PC-9 (cell line): ENCODE data around the gene ING5.
A peak's percentile ranks its signal among the peaks of the same experiment; 100 is the strongest.

ENCODE experiments used
- EZH2 ChIP-seq: fragments of 200-600 bp; sonication (generic); IDR thresholded peaks from 2 replicates; pipeline ENCODE4 v1.8.0; 2017; ENCODE audit warnings: antibody characterized with exemption, low read depth
- TF ChIP-seq, protein P1 (sequence below): fragments of 200-600 bp; sonication (generic); conservative IDR thresholded peaks from 2 replicates; pipeline ENCODE4 v1.6.1; 2017; ENCODE audit warnings: mixed run types, antibody characterized with exemption, mild to moderate bottlenecking, moderate library complexity

DNA sequence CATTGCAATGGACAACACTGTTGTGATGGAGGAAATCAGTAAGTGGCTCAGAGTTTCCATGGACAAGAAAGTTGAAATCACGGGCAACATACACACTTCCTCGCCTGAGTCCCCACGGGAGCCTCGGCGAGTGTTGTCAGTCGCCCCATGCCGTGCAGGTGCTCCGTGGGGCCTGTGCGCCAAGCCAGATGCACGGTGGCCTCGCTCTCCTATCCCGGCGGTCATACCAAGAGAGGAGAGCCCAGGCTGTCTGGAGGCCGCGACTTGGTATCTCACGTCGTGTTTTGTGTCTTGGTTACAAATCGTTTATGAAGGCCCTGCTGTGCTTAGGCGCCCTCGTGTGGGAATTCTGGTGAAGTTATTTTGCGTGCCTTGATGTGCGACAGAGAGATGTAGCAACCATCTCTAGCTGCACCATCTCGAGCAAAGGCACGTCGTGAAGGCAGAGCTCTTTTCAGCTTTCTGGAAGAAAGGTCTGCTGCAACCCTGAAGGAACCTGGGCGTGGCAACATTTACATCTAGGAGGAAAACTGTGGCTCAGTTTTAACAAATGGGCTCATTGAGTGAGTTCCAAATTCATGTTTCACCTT is 42.6 kb upstream of the ING5 start:
- TF ChIP-seq, protein P1, sequence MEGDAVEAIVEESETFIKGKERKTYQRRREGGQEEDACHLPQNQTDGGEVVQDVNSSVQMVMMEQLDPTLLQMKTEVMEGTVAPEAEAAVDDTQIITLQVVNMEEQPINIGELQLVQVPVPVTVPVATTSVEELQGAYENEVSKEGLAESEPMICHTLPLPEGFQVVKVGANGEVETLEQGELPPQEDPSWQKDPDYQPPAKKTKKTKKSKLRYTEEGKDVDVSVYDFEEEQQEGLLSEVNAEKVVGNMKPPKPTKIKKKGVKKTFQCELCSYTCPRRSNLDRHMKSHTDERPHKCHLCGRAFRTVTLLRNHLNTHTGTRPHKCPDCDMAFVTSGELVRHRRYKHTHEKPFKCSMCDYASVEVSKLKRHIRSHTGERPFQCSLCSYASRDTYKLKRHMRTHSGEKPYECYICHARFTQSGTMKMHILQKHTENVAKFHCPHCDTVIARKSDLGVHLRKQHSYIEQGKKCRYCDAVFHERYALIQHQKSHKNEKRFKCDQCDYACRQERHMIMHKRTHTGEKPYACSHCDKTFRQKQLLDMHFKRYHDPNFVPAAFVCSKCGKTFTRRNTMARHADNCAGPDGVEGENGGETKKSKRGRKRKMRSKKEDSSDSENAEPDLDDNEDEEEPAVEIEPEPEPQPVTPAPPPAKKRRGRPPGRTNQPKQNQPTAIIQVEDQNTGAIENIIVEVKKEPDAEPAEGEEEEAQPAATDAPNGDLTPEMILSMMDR, result peak; percentile 67
- TF ChIP-seq EZH2, result no peak
